Spleen (tissue), 11 donors: ENCODE results near the gene ZNF385C. TPM values are rescaled to one million over a fixed set of nuclear protein-coding genes. Genes with fewer than 3 reads are reported as not detected.

ENCODE experiments used
- DNase-seq: peaks from one replicate; pipeline ENCODE4 v3.0.0-alpha.2; 2020
- H3K27ac ChIP-seq, 8 donors: fragments of 200-600 bp; sonication (generic) in 7 of 8; 1 replicate in 4 of 8; 2 replicates in 4 of 8; pipeline versions ENCODE4 v1.5.0 to v1.8.0; 2016 to 2021; ENCODE audit warnings: inconsistent platforms in 4 of 8, mild to moderate bottlenecking in 4 of 8, moderate library complexity in 1 of 8
- H3K27me3 ChIP-seq, 7 donors: fragments of 200-600 bp; sonication (generic) in 6 of 7; replicated peaks in 1 of 7; 1 replicate in 4 of 7; 2 replicates in 3 of 7; pipeline versions ENCODE4 v1.5.0 to v1.8.0; 2016 to 2021; ENCODE audit warnings: inconsistent platforms in 3 of 7, mild to moderate bottlenecking in 1 of 7
- H3K36me3 ChIP-seq, 6 donors: fragments of 200-600 bp; sonication (generic) in 5 of 6; 1 replicate in 4 of 6; 2 replicates in 2 of 6; pipeline versions ENCODE4 v1.5.0 to v1.8.0; 2016 to 2021; ENCODE audit warnings: inconsistent platforms in 2 of 6
- H3K4me1 ChIP-seq, 6 donors: fragments of 200-600 bp; sonication (generic) in 5 of 6; 1 replicate in 3 of 6; 2 replicates in 3 of 6; pipeline versions ENCODE4 v1.5.0 to v1.8.0; 2016 to 2021; ENCODE audit warnings: inconsistent platforms in 3 of 6
- H3K4me3 ChIP-seq, 8 donors: fragments of 200-600 bp; sonication (generic) in 7 of 8; 1 replicate in 4 of 8; 2 replicates in 4 of 8; pipeline versions ENCODE4 v1.5.0 to v1.8.0; 2016 to 2021; ENCODE audit warnings: inconsistent platforms in 4 of 8, mild to moderate bottlenecking in 4 of 8, moderate library complexity in 2 of 8
- H3K9me3 ChIP-seq, 8 donors: fragments of 200-600 bp; sonication (generic) in 7 of 8; 1 replicate in 4 of 8; 2 replicates in 4 of 8; pipeline versions ENCODE4 v1.5.0 to v1.8.0; 2016 to 2021; ENCODE audit warnings: inconsistent platforms in 4 of 8
- POLR2A ChIP-seq, 3 donors: fragments of 450-650 bp; IDR thresholded peaks; one replicate each; pipeline ENCODE4 v1.5.1; 2017; ENCODE audit warnings: antibody characterized with exemption in 3 of 3, mild to moderate bottlenecking in 1 of 3
- POLR2AphosphoS5 ChIP-seq, 3 donors: sonication (generic); formaldehyde crosslinking; IDR thresholded peaks; one replicate each; pipeline ENCODE4 v1.5.1; 2017; ENCODE audit warnings: antibody characterized with exemption in 3 of 3
- WGBS, 5 donors: extraction: QIAGEN DNeasy Blood & Tissue Kit in 3 of 5; methylation state at CpG; one replicate each; pipeline versions ENCODE4 v1.1.5 to v1.1.7; 2013 to 2018; 5-methylcytosine and 5-hydroxymethylcytosine counted together
- intact Hi-C: fragments of 100-400 bp; cut with DNase I; formaldehyde crosslinking; loops from one replicate; pipeline ENCODE4 v1.15.0; 2023; ENCODE audit warnings: low total_unique reads
- polyA plus RNA-seq, 3 donors: library from polyadenylated mRNA; stranded (reverse); fragments of 200-250 nt; gene quantifications; one replicate each; pipeline ENCODE4 v1.2.1, GENCODE V29; 2013
- total RNA-seq, 7 donors: library from RNA; depleted of rRNA in 3 of 7; stranded (reverse); fragments of >200 nt in 3 of 7; fragmentation: NEBNext Ultra II Directional in 4 of 7; extraction: Animal tissue kit (Norgen Biotek cat#: 25700) in 4 of 7; gene quantifications; one replicate each; pipeline versions ENCODE4 v1.1.0 to v1.2.1, GENCODE V29; 2016 to 2021
- TF ChIP-seq, protein P1 (sequence below), 11 experiments: fragments of 200-600 bp in 7 of 11; fragments of 450-650 bp in 4 of 11; sonication (generic) in 4 of 11; IDR thresholded peaks in 8 of 11; conservative IDR thresholded peaks in 3 of 11; 1 replicate in 7 of 11; 2 replicates in 4 of 11; pipeline versions ENCODE4 v1.4.0 to v1.8.0; 2016 to 2021; ENCODE audit warnings: antibody characterized with exemption in 11 of 11, inconsistent platforms in 4 of 11, mild to moderate bottlenecking in 1 of 11
- donor health status: healthy with polysubstance abuse.
- donor health status: DM: no; HTN: no; CAD: no; lungs with moderate emphysema.
- donor health status: DM: no; HTN: no; CAD: no.
- donor health status: Bipolar disorder and iron deficiency.
- donor health status: healthy.
- donor health status: DM: no; HTN: no; CAD: no.
- donor health status: DM: yes; HTN: yes; CAD: no.

ZNF385C gene
- total and polyA plus RNA-seq, 10 donors = 0.17 to 0.60 (median 0.41) TPM; not detected in 2

DNA sequence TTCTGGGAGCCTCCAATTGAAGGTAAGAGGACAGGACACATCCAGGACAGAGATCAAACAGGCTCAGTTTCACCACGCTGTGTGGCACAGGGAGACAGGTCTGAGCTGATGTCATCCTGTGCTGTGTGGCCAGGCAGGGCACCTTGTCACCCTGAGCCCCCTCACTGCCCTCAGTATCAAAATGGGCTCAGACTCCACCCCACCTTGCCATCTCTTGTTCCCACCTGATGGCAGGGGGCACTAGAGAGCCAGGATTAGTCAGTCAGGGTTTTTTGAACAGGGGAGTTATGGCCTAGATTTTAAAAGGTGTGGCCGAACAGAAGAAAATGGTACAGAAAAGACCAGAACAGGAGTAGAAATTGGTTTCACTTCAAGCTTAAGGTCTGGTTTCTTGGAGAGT lies 20.3 kb upstream of the ZNF385C start:
- intact Hi-C loops = loop anchor here (5.0 to 10.0 kb wide), 3 partner anchors 66 to 156 kb away; partner anchors contain the start of genes HCRT, KCNH4 and NKIRAS2
- peaks cover 0 to 59% (median 12%) of the 10 kb centered on the region in 6 donors for H3K36me3 ChIP-seq
- no peak overlapping the region for H3K27ac ChIP-seq
- 74 to 86% (median 78%) methylated on average over 2 of the region's 2 CpGs for WGBS, 5 donors
- H3K4me1 ChIP-seq = peaks cover 16 to 66% (median 46%) of the 10 kb centered on the region in 6 donors
- H3K27me3 ChIP-seq = no peaks in the 10 kb centered on the region
- TF ChIP-seq, protein P1, sequence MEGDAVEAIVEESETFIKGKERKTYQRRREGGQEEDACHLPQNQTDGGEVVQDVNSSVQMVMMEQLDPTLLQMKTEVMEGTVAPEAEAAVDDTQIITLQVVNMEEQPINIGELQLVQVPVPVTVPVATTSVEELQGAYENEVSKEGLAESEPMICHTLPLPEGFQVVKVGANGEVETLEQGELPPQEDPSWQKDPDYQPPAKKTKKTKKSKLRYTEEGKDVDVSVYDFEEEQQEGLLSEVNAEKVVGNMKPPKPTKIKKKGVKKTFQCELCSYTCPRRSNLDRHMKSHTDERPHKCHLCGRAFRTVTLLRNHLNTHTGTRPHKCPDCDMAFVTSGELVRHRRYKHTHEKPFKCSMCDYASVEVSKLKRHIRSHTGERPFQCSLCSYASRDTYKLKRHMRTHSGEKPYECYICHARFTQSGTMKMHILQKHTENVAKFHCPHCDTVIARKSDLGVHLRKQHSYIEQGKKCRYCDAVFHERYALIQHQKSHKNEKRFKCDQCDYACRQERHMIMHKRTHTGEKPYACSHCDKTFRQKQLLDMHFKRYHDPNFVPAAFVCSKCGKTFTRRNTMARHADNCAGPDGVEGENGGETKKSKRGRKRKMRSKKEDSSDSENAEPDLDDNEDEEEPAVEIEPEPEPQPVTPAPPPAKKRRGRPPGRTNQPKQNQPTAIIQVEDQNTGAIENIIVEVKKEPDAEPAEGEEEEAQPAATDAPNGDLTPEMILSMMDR (IDR thresholded peaks at IDR 0.05 in 8 of 11, conservative IDR thresholded peaks at IDR 0.05 in 3 of 11) = peak in 10 of 11 experiments; percentile 14 to 67 (median 50)
- TF ChIP-seq POLR2AphosphoS5 (IDR thresholded peaks at IDR 0.05) (no peak), POLR2A (IDR thresholded peaks at IDR 0.05) (no peak)
- DNase-seq = no peak
- no peak overlapping the region for H3K4me3 ChIP-seq
- H3K9me3 ChIP-seq = no peaks in the 10 kb centered on the region

DNA sequence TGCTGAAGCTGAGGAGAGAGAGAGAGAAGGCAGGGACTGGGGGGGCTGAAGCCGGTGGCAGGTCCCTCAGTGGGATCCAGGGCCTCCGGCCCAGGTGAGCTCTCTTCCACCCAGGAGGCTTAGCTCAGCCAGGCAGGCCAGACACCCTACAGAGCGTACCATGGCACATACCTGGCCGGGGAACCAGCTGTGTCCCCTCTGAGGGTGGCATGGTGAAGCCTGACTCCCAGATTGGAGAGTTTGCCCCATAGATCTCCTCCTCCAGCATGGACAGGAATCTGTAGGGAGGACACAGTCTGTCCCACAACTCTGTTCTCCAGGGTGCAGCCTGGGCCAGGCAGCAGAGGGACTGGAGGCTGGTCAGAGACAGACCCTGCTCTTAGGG lies 19.8 kb upstream of the ZNF385C start:
- no peak overlapping the region for H3K27ac ChIP-seq
- H3K4me1 ChIP-seq = peaks cover 16 to 71% (median 49%) of the 10 kb centered on the region in 6 donors
- H3K27me3 ChIP-seq = no peaks in the 10 kb centered on the region
- peak; percentile 62 for DNase-seq
- no peak overlapping the region for H3K4me3 ChIP-seq
- TF ChIP-seq, protein P1 (IDR thresholded peaks at IDR 0.05 in 8 of 11, conservative IDR thresholded peaks at IDR 0.05 in 3 of 11) = no peak
- no peak for TF ChIP-seq POLR2A (IDR thresholded peaks at IDR 0.05)
- no peak for TF ChIP-seq POLR2AphosphoS5 (IDR thresholded peaks at IDR 0.05)
- peaks cover 0 to 61% (median 14%) of the 10 kb centered on the region in 6 donors for H3K36me3 ChIP-seq
- H3K9me3 ChIP-seq = no peaks in the 10 kb centered on the region
- intact Hi-C loops = loop anchor here (5.0 to 10.0 kb wide), 3 partner anchors 67 to 156 kb away; partner anchors contain the start of genes HCRT, KCNH4 and NKIRAS2
- WGBS, 5 donors = 87 to 99% (median 94%) methylated on average over 4 of the region's 4 CpGs

DNA sequence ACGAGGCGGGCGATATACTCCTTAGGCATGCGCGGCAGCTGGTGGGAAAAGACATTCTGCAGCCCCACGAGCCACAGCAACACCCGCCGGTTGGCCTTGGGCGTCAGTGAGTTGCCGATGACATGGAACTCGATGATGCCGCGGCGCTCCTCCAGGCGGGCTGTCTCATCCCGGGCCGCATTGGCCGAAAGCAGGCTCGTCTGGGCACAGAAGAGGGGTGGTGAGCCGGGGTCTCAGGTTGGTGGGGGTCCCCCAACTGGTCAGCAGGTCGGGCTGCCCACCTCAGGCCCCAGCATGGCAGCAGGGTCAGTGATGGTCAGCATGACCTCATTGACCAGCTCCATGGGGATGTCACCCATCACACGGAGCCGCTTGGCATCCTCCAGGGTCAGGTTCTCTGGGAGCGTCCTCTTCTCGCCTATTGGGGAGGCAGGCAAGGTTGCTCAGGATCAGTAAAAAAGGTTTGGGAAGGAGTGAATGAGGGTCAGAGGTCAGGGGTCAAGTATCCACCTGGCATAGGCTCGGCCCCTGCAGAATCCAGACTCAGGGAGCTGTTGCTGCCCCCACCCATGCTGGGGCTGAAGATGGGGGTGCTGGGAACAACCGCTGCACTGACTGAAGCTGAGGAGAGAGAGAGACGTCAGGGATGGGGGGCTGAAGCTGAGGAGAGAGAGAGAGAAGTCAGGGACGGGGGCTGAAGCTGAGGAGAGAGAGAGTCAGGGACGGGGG lies 19.3 kb upstream of the ZNF385C start:
- DNase-seq = peak; percentile 78
- no peak for TF ChIP-seq POLR2AphosphoS5 (IDR thresholded peaks at IDR 0.05)
- TF ChIP-seq, protein P1 (IDR thresholded peaks at IDR 0.05 in 8 of 11, conservative IDR thresholded peaks at IDR 0.05 in 3 of 11) = no peak
- no peak for TF ChIP-seq POLR2A (IDR thresholded peaks at IDR 0.05)
- Histone ChIP-seq H3K27me3 (no peaks in the 10 kb centered on the region), H3K4me1 (peaks cover 16 to 76% (median 54%) of the 10 kb centered on the region in 6 donors), H3K4me3 (no peak overlapping the region), H3K27ac (peak overlapping the region in 3 of 8 donors; percentile 78 to 94 (median 83)), H3K9me3 (no peaks in the 10 kb centered on the region), H3K36me3 (peaks cover 0 to 56% (median 14%) of the 10 kb centered on the region in 6 donors)
- intact Hi-C loops = loop anchor here (5.0 to 10.0 kb wide), 3 partner anchors 67 to 155 kb away; partner anchors contain the start of genes HCRT, KCNH4 and NKIRAS2
- WGBS, 5 donors = 85 to 93% (median 86%) methylated on average over 27 to 30 of the region's 30 CpGs
